Neural progenitor cell (in vitro differentiated cells): ENCODE results near the gene TMEM165. TPM values are rescaled to one million over a fixed set of nuclear protein-coding genes. Genes with fewer than 3 reads are reported as not detected.

Experiments used
- DNase-seq: peaks from one replicate; pipeline ENCODE4 v3.0.0-alpha.2; 2016; ENCODE audit warnings: low spot score
- H2AFZ ChIP-seq: fragments of 200-600 bp; sonication (generic); replicated peaks from 2 replicates; pipeline ENCODE4 v1.6.1; 2016; ENCODE audit warnings: antibody characterized with exemption
- H3F3A ChIP-seq: fragments of 200-600 bp; sonication (generic); 2 replicates; pipeline ENCODE4 v1.6.1; 2016; ENCODE audit warnings: antibody characterized with exemption, low read depth
- H3K27ac ChIP-seq: fragments of 200-600 bp; sonication (generic); 2 replicates; pipeline ENCODE4 v1.5.1; 2016; ENCODE audit warnings: mild to moderate bottlenecking
- H3K27me3 ChIP-seq: fragments of 200-600 bp; sonication (generic); 2 replicates; pipeline ENCODE4 v1.6.1; 2016; ENCODE audit warnings: mild to moderate bottlenecking, moderate library complexity
- H3K36me3 ChIP-seq: fragments of 200-600 bp; sonication (generic); 2 replicates; pipeline ENCODE4 v1.5.1; 2016
- H3K4me1 ChIP-seq: fragments of 200-600 bp; sonication (generic); 2 replicates; pipeline ENCODE4 v1.6.1; 2016; ENCODE audit warnings: mixed run types
- H3K4me2 ChIP-seq: fragments of 200-600 bp; sonication (generic); 2 replicates; pipeline ENCODE4 v1.6.1; 2016
- H3K4me3 ChIP-seq: fragments of 200-600 bp; sonication (generic); 2 replicates; pipeline ENCODE4 v1.5.1; 2016
- H3K79me2 ChIP-seq: fragments of 200-600 bp; sonication (generic); 2 replicates; pipeline ENCODE4 v1.6.1; 2016; ENCODE audit warnings: low read depth
- H3K9ac ChIP-seq: fragments of 200-600 bp; sonication (generic); 2 replicates; pipeline ENCODE4 v1.6.1; 2016
- H3K9me3 ChIP-seq: fragments of 200-600 bp; sonication (generic); 2 replicates; pipeline ENCODE4 v1.5.1; 2016; ENCODE audit warnings: low read depth
- H4K20me1 ChIP-seq: fragments of 200-600 bp; sonication (generic); 2 replicates; pipeline ENCODE4 v1.6.1; 2016; ENCODE audit warnings: low read depth
- H3K27ac Mint-ChIP-seq: 3 replicates; pipeline ENCODE4 v1.8.0; 2021; ENCODE audit warnings: mixed read lengths
- H3K27me3 Mint-ChIP-seq: 2 replicates; pipeline ENCODE4 v1.8.0; 2022; ENCODE audit warnings: low read depth, mild to moderate bottlenecking, inconsistent platforms, moderate library complexity, mixed read lengths; ENCODE audit not compliant: insufficient read depth
- H3K36me3 Mint-ChIP-seq: 3 replicates; pipeline ENCODE4 v1.8.0; 2021; ENCODE audit warnings: mixed read lengths
- H3K4me1 Mint-ChIP-seq: 3 replicates; pipeline ENCODE4 v1.8.0; 2021; ENCODE audit warnings: mixed read lengths
- H3K4me3 Mint-ChIP-seq: 3 replicates; pipeline ENCODE4 v1.8.0; 2021; ENCODE audit warnings: mild to moderate bottlenecking, moderate library complexity, mixed read lengths
- H3K9me3 Mint-ChIP-seq: 3 replicates; pipeline ENCODE4 v1.8.0; 2020; ENCODE audit warnings: mixed read lengths
- CTCF ChIP-seq: fragments of 200-600 bp; sonication (generic); IDR thresholded peaks from 2 replicates; pipeline ENCODE4 v1.5.1; 2017; ENCODE audit warnings: antibody characterized with exemption, mild to moderate bottlenecking
- EZH2 ChIP-seq: fragments of 200-600 bp; sonication (generic); IDR thresholded peaks from 2 replicates; pipeline ENCODE4 v1.6.1; 2017; ENCODE audit warnings: antibody characterized with exemption, mild to moderate bottlenecking, moderate library complexity
- EZH2phosphoT487 ChIP-seq: fragments of 200-600 bp; sonication (generic); IDR thresholded peaks from 2 replicates; pipeline ENCODE4 v1.6.1; 2017; ENCODE audit warnings: antibody characterized with exemption
- total RNA-seq: library from RNA; depleted of rRNA; stranded (reverse); fragments of >200 nt; gene quantifications from 2 replicates; pipeline ENCODE4 v1.2.3, GENCODE V29; 2015; ENCODE audit warnings: low replicate concordance

TMEM165 gene
- total RNA-seq, 1 donor from 2014 or later = 110 TPM

DNA sequence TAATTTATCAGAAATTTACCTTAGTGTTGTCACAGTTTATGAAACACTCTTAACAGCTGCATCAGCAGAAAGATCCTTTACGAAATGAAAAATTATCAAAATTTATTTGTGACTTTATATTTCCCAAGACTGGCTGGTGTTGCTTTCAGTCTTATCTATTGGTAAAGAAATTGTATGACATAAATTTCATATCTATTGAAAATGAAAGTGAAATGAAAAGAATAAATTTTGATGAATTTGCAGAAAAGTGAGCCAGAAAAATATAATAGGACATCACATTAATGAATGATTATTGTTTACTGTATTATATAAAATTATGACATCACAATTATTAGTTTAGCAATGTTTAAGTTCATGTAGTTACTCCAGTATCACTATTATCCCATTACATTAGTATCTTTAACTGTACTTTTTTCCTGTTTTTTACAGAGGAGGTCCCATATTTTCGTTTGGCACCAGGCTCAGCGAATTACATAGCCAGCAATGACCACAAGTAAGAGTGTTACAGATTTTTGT, 13.2 kb upstream of the TMEM165 start:
- Histone ChIP-seq H3K4me2 (no peak overlapping the region), H2AFZ (no peak overlapping the region), H3K9ac (no peak overlapping the region), H3K4me3 (no peak overlapping the region), H3K36me3 (no peaks in the 10 kb centered on the region), H4K20me1 (no peaks in the 10 kb centered on the region), H3K79me2 (no peaks in the 10 kb centered on the region), H3K27ac (no peak overlapping the region), H3K27me3 (no peaks in the 10 kb centered on the region), H3K9me3 (no peaks in the 10 kb centered on the region), H3K4me1 (no peaks in the 10 kb centered on the region), H3F3A (no peaks in the 10 kb centered on the region)
- no peak overlapping the region for H3K27ac Mint-ChIP-seq
- no peak for DNase-seq
- H3K9me3 Mint-ChIP-seq = no peaks in the 10 kb centered on the region
- no peaks in the 10 kb centered on the region for H3K36me3 Mint-ChIP-seq
- TF ChIP-seq CTCF (no peak), EZH2phosphoT487 (no peak), EZH2 (no peak)
- H3K27me3 Mint-ChIP-seq = no peaks in the 10 kb centered on the region
- H3K4me3 Mint-ChIP-seq = no peak overlapping the region
- no peaks in the 10 kb centered on the region for H3K4me1 Mint-ChIP-seq

- Histone ChIP-seq H3K9ac (no peak overlapping the region), H3K79me2 (no peaks in the 10 kb centered on the region), H3K4me1 (no peaks in the 10 kb centered on the region), H2AFZ (no peak overlapping the region), H4K20me1 (no peaks in the 10 kb centered on the region), H3K27ac (no peak overlapping the region), H3K4me2 (no peak overlapping the region), H3F3A (no peaks in the 10 kb centered on the region), H3K4me3 (no peak overlapping the region), H3K9me3 (no peaks in the 10 kb centered on the region), H3K27me3 (no peaks in the 10 kb centered on the region), H3K36me3 (no peaks in the 10 kb centered on the region)
- TF ChIP-seq EZH2phosphoT487 (no peak), CTCF (no peak)
- H3K4me3 Mint-ChIP-seq = no peak overlapping the region
- peaks cover 2% of the 10 kb centered on the region for H3K27me3 Mint-ChIP-seq
- no peak for DNase-seq
- no peaks in the 10 kb centered on the region for H3K9me3 Mint-ChIP-seq
- no peaks in the 10 kb centered on the region for H3K4me1 Mint-ChIP-seq
- H3K27ac Mint-ChIP-seq = no peak overlapping the region
- H3K36me3 Mint-ChIP-seq = no peaks in the 10 kb centered on the region
Observed at GRCh38 chr4:55385201-55385649, 10.5 kb upstream of the TMEM165 start.

DNA sequence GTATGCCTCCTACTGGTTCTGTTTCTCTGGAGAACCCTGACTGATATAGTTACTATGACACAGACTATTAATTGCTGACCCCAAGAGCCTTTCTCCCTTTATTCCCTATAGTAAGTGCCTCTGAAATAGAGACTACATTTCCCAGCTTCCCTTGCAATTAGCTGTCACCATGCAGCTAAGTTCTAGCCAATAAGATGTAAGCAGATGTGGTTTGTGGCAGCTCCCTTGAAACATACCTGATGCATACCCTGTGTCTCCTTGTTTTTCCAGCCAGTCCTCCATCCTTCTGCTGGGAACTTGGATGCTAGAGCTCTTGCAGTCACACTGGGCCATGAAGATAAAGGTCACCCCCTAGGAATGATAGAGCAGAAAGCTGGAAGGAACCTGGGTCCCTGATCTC, 9.7 kb upstream of the TMEM165 start:
- Mint-ChIP-seq H3K27me3 (peaks cover 2% of the 10 kb centered on the region), H3K4me1 (no peaks in the 10 kb centered on the region), H3K27ac (no peak overlapping the region), H3K36me3 (no peaks in the 10 kb centered on the region), H3K4me3 (no peak overlapping the region), H3K9me3 (no peaks in the 10 kb centered on the region)
- TF ChIP-seq EZH2 (no peak), EZH2phosphoT487 (no peak), CTCF (no peak)
- Histone ChIP-seq H2AFZ (peak overlapping the region; percentile 66), H3K4me2 (no peak overlapping the region), H3K27me3 (no peaks in the 10 kb centered on the region), H3K4me3 (no peak overlapping the region), H3K36me3 (no peaks in the 10 kb centered on the region), H3K4me1 (no peaks in the 10 kb centered on the region), H3K79me2 (no peaks in the 10 kb centered on the region), H3K9me3 (no peaks in the 10 kb centered on the region), H3K9ac (no peak overlapping the region), H3F3A (no peaks in the 10 kb centered on the region), H3K27ac (no peak overlapping the region), H4K20me1 (no peaks in the 10 kb centered on the region)
- DNase-seq = peak; percentile 47
